NCI-H2107 treated with DMSO at 0.1 percent for 48 hours (cell line): ENCODE measurements around the gene TENT4B.
A peak's percentile ranks its signal among the peaks of the same experiment; 100 is the strongest.
"Not testable (repeated sequence)": the region's sequence is repeated elsewhere in the genome, so short reads cannot be mapped to it uniquely, and the experiment has no call there.

Source experiments
- DNase-seq: peaks from one replicate; lab custom pipeline; 2025; ENCODE audit not compliant: unreplicated experiment; lab: John Stamatoyannopoulos, UW

Gene TENT4B

GRCh38 chr16:50152807-50153595 lies at the start of gene TENT4B:
TENT4B (plus strand) TSS chr16:50153306; CDS start chr16:50153622, 316 bp downstream.
- DNase-seq = peak; percentile 41

- DNase-seq = no peak
These were observed 49.3 kb upstream of the TENT4B start for GRCh38 chr16:50103764-50104163.

- DNase-seq = no peak
These were observed 38.6 kb upstream of the TENT4B start for GRCh38 chr16:50114357-50115129.

GRCh38 chr16:50120711-50121110 lies 32.4 kb upstream of the TENT4B start:
- DNase-seq = no peak

GRCh38 chr16:50121278-50121677 lies 31.8 kb upstream of the TENT4B start:
- no peak for DNase-seq

- peak; percentile 85 for DNase-seq
These were observed 31.2 kb upstream of the TENT4B start for GRCh38 chr16:50121721-50122445.

GRCh38 chr16:50123417-50123816 lies 29.7 kb upstream of the TENT4B start:
- DNase-seq = no peak

- no peak for DNase-seq
These were observed 28.3 kb upstream of the TENT4B start for GRCh38 chr16:50124769-50125168.

- no peak for DNase-seq
These were observed 26.9 kb upstream of the TENT4B start for GRCh38 chr16:50126183-50126582.

- DNase-seq = not testable (repeated sequence)
These were observed 20.5 kb upstream of the TENT4B start for GRCh38 chr16:50132571-50132970.

- DNase-seq = no peak
These were observed 19.9 kb upstream of the TENT4B start for GRCh38 chr16:50133214-50133613.

GRCh38 chr16:50136399-50136798 lies 16.7 kb upstream of the TENT4B start:
- no peak for DNase-seq

- DNase-seq = no peak
These were observed 15.8 kb upstream of the TENT4B start for GRCh38 chr16:50137268-50137667.

GRCh38 chr16:50139580-50139979 lies 13.5 kb upstream of the TENT4B start:
- DNase-seq = no peak

GRCh38 chr16:50144211-50144610 lies 8.9 kb upstream of the TENT4B start:
- DNase-seq = no peak

- DNase-seq = no peak
These were observed 6.3 kb upstream of the TENT4B start for GRCh38 chr16:50146479-50147435.

- no peak for DNase-seq
These were observed 1.8 kb upstream of the TENT4B start for GRCh38 chr16:50151322-50151721.

- DNase-seq = no peak
These were observed 1.4 kb upstream of the TENT4B start for GRCh38 chr16:50151756-50152155.

GRCh38 chr16:50152351-50152806 lies 727 bp upstream of the TENT4B start:
- DNase-seq = peak; percentile 28
